Activated CD4-positive, alpha-beta memory T cell treated with anti-CD3 and anti-CD28 coated beads, Interleukin-2, amount 10 ng/mL, durations not matched to agents 7 days and 5 days (primary cell): ENCODE measurements around the gene RARRES1. TPM values are rescaled to one million over a fixed set of nuclear protein-coding genes. Genes with fewer than 3 reads are reported as not detected.

Source experiments
- CTCF ChIA-PET: fragments of 350-600 bp; sonication (Branson Sonifier 250); formaldehyde crosslinking; loops from one replicate; lab custom pipeline; 2021; ENCODE audit warnings: antibody characterized with exemption, inconsistent platforms; lab: Charles Lee
- POLR2A ChIA-PET: fragments of 350-600 bp; sonication (Branson Sonifier 250); formaldehyde crosslinking; loops from one replicate; lab custom pipeline; 2021; ENCODE audit warnings: antibody characterized with exemption; lab: Charles Lee
- DNase-seq: peaks from one replicate; pipeline ENCODE4 v3.0.0-alpha.2; 2020
- H3K27ac Mint-ChIP-seq: one replicate; pipeline ENCODE4 v1.8.0; 2021; ENCODE audit warnings: mild to moderate bottlenecking, mixed read lengths
- H3K27me3 Mint-ChIP-seq: one replicate; pipeline ENCODE4 v1.8.0; 2021; ENCODE audit warnings: mixed read lengths
- H3K36me3 Mint-ChIP-seq: one replicate; pipeline ENCODE4 v1.8.0; 2021; ENCODE audit warnings: low read depth, mixed read lengths
- H3K4me1 Mint-ChIP-seq: one replicate; pipeline ENCODE4 v1.8.0; 2021; ENCODE audit warnings: mixed read lengths
- H3K4me3 Mint-ChIP-seq: one replicate; pipeline ENCODE4 v1.8.0; 2021; ENCODE audit warnings: mild to moderate bottlenecking, mixed read lengths
- H3K9me3 Mint-ChIP-seq: one replicate; pipeline ENCODE4 v1.8.0; 2021; ENCODE audit warnings: mixed read lengths
- total RNA-seq, 2 experiments: library from RNA; stranded (reverse); gene quantifications; one replicate each; pipeline ENCODE4 v1.2.3, GENCODE V29; 2021

The RARRES1 gene
- total RNA-seq, 2 experiments from 2014 or later = not detected

DNA sequence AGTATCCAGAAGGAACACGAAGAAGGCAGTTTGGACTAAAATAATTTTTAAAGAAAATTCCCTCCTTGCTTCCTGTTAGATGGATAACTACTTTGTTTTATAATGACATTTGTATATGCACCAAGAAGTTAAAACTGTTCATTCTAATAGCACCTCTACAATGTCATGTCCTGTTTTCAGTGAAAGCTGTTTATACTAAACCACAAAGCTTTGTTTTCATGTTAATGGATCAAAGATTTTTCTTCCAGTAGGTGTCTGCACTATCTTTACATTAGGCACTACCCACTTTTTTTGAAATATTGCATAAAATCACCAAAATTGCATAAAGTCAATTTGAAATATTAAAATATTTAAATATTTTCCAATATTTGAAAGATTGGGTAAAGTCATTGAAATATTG, 10.1 kb downstream of the RARRES1 start:
- Mint-ChIP-seq H3K4me1 (peaks cover 23% of the 10 kb centered on the region), H3K9me3 (no peaks in the 10 kb centered on the region), H3K27me3 (no peaks in the 10 kb centered on the region), H3K36me3 (peaks cover 14% of the 10 kb centered on the region), H3K27ac (no peak overlapping the region), H3K4me3 (no peak overlapping the region)
- CTCF ChIA-PET = interaction anchor here (0.7 to 2.8 kb wide), 6 partner anchors 9 to 68 kb away, joined by 3 to 18 read pairs (median 3); no protein-coding TSS in a partner anchor
- POLR2A ChIA-PET = no interaction called here
- no peak for DNase-seq

DNA sequence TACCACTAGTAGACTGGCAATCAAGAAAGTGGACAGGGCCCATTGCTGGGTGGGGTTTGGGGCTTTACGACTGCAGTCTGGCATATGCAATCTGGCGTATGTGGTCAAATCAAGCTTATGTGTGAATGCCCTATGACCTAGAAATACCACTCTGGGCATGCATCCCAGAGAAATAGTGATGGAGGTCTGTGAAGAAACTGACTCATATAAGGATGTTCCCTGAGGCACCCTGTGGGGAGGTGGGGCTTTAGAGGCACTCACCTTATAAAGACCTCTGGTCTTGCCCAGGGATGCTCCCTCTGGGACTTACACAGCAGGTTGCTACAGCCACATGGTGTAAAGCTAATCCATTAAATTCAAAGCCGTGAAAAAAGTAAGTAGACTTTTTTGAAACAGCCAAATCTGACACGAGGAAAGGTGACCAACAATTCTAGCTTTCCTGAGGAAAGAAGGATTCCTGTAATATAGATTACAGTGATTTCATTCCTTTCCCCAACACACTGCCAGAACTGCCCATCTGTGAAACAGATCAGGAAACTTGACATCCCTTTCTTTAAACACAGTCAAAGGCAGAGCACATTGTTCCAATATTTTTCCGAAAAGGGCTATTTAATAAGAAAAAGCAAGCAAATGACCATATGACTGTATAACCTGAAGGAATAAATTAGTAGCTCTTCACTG, 13.6 kb downstream of the RARRES1 start:
- H3K27ac Mint-ChIP-seq = no peak overlapping the region
- POLR2A ChIA-PET = interaction anchor here (1.3 kb wide), 1 partner anchor 60 kb away, joined by 3 read pairs; no protein-coding TSS in a partner anchor
- H3K27me3 Mint-ChIP-seq = no peaks in the 10 kb centered on the region
- no peaks in the 10 kb centered on the region for H3K9me3 Mint-ChIP-seq
- no peak overlapping the region for H3K4me3 Mint-ChIP-seq
- H3K4me1 Mint-ChIP-seq = peaks cover 23% of the 10 kb centered on the region
- CTCF ChIA-PET = interaction anchor here (3.6 kb wide), 1 partner anchor 9 kb away, joined by 17 read pairs; no protein-coding TSS in a partner anchor
- H3K36me3 Mint-ChIP-seq = peaks cover 14% of the 10 kb centered on the region
- no peak for DNase-seq

- Mint-ChIP-seq H3K27ac (no peak overlapping the region), H3K27me3 (no peaks in the 10 kb centered on the region), H3K4me3 (no peak overlapping the region), H3K4me1 (peaks cover 22% of the 10 kb centered on the region), H3K9me3 (no peaks in the 10 kb centered on the region), H3K36me3 (peaks cover 11% of the 10 kb centered on the region)
- ChIA-PET CTCF (interaction anchor here (3.6 kb wide), 1 partner anchor 10 kb away, joined by 17 read pairs; no protein-coding TSS in a partner anchor), POLR2A (no interaction called here)
- no peak for DNase-seq
Measured at GRCh38 chr3:158717576-158717975, 14.7 kb downstream of the RARRES1 start.

- no peak for DNase-seq
- H3K36me3 Mint-ChIP-seq = peaks cover 17% of the 10 kb centered on the region
- H3K9me3 Mint-ChIP-seq = no peaks in the 10 kb centered on the region
- ChIA-PET POLR2A (no interaction called here), CTCF (interaction anchor here (0.5 to 1.5 kb wide), 4 partner anchors 9 to 15 kb away, joined by 3 to 5 read pairs (median 4); no protein-coding TSS in a partner anchor)
- no peak overlapping the region for H3K27ac Mint-ChIP-seq
- H3K4me1 Mint-ChIP-seq = peaks cover 15% of the 10 kb centered on the region
- no peak overlapping the region for H3K4me3 Mint-ChIP-seq
- H3K27me3 Mint-ChIP-seq = no peaks in the 10 kb centered on the region
Measured at GRCh38 chr3:158713094-158713499, 19.2 kb downstream of the RARRES1 start.

- Mint-ChIP-seq H3K36me3 (peaks cover 21% of the 10 kb centered on the region), H3K9me3 (no peaks in the 10 kb centered on the region), H3K27me3 (no peaks in the 10 kb centered on the region), H3K27ac (no peak overlapping the region), H3K4me1 (peaks cover 15% of the 10 kb centered on the region), H3K4me3 (no peak overlapping the region)
- CTCF ChIA-PET = interaction anchor here (1.5 kb wide), 2 partner anchors 14 to 15 kb away, joined by 3 to 4 read pairs; no protein-coding TSS in a partner anchor
- POLR2A ChIA-PET = no interaction called here
- DNase-seq = no peak
Measured at GRCh38 chr3:158712443-158712842, 19.8 kb downstream of the RARRES1 start.

DNA sequence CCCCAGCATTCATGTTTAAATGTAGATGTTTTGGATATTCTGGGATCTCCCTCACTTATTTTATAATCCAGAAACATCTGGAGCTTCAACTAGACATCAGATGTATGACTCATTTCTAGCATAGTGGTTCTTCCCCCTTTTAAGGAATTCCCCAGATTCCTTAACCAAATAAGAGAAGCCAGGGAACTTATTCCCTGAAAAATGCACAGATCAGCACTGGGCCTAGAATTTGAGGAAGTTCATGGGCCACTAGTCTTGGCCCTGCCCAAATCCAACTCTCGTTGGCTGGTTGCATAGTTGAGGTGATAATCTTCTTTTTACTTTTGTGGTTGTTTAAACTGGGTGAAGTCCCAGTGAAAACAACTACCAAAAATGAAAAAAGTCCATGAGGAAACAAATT, 20.4 kb downstream of the RARRES1 start:
- no peak overlapping the region for H3K4me3 Mint-ChIP-seq
- no peak overlapping the region for H3K27ac Mint-ChIP-seq
- no peaks in the 10 kb centered on the region for H3K9me3 Mint-ChIP-seq
- CTCF ChIA-PET = interaction anchor here (1.5 kb wide), 1 partner anchor 16 kb away, joined by 4 read pairs; no protein-coding TSS in a partner anchor
- peaks cover 15% of the 10 kb centered on the region for H3K4me1 Mint-ChIP-seq
- POLR2A ChIA-PET = no interaction called here
- peaks cover 21% of the 10 kb centered on the region for H3K36me3 Mint-ChIP-seq
- DNase-seq = no peak
- H3K27me3 Mint-ChIP-seq = no peaks in the 10 kb centered on the region

- H3K27ac Mint-ChIP-seq = no peak overlapping the region
- no peak overlapping the region for H3K4me3 Mint-ChIP-seq
- peaks cover 15% of the 10 kb centered on the region for H3K4me1 Mint-ChIP-seq
- peaks cover 28% of the 10 kb centered on the region for H3K36me3 Mint-ChIP-seq
- H3K27me3 Mint-ChIP-seq = no peaks in the 10 kb centered on the region
- no peaks in the 10 kb centered on the region for H3K9me3 Mint-ChIP-seq
- CTCF ChIA-PET = no interaction called here
- POLR2A ChIA-PET = no interaction called here
- no peak for DNase-seq
Measured at GRCh38 chr3:158710601-158711000, 21.7 kb downstream of the RARRES1 start.

DNA sequence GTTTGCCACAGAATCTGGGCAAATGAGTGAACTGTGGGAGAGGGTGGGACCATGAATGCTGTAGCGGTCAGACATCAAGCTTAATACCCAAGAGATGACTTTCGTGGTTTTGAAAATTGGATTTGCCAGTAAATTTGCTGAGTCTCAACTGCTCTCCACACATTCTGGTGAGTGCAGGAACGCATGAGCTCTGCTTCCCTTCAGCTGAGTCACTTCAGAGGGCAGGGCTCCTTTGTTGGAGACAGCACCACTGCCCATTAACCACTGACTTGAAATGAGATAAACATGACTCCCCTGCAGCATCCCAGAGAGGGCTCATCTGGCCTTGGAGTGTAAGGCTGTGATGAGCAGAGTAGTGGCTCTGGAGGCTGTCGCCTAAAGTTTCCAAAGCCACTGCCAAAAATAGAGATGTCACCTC, 22.6 kb downstream of the RARRES1 start:
- no peaks in the 10 kb centered on the region for H3K9me3 Mint-ChIP-seq
- no peak for DNase-seq
- no peak overlapping the region for H3K27ac Mint-ChIP-seq
- CTCF ChIA-PET = no interaction called here
- POLR2A ChIA-PET = no interaction called here
- H3K4me1 Mint-ChIP-seq = peaks cover 15% of the 10 kb centered on the region
- no peaks in the 10 kb centered on the region for H3K27me3 Mint-ChIP-seq
- H3K36me3 Mint-ChIP-seq = peaks cover 28% of the 10 kb centered on the region
- no peak overlapping the region for H3K4me3 Mint-ChIP-seq

- Mint-ChIP-seq H3K27me3 (no peaks in the 10 kb centered on the region), H3K9me3 (no peaks in the 10 kb centered on the region), H3K4me1 (no peaks in the 10 kb centered on the region), H3K36me3 (peaks cover 24% of the 10 kb centered on the region), H3K27ac (no peak overlapping the region), H3K4me3 (no peak overlapping the region)
- ChIA-PET POLR2A (no interaction called here), CTCF (interaction anchor here (1.6 to 2.2 kb wide), 2 partner anchors 9 to 24 kb away, joined by 3 to 8 read pairs; no protein-coding TSS in a partner anchor)
- no peak for DNase-seq
Measured at GRCh38 chr3:158703566-158703965, 28.7 kb downstream of the RARRES1 start.

DNA sequence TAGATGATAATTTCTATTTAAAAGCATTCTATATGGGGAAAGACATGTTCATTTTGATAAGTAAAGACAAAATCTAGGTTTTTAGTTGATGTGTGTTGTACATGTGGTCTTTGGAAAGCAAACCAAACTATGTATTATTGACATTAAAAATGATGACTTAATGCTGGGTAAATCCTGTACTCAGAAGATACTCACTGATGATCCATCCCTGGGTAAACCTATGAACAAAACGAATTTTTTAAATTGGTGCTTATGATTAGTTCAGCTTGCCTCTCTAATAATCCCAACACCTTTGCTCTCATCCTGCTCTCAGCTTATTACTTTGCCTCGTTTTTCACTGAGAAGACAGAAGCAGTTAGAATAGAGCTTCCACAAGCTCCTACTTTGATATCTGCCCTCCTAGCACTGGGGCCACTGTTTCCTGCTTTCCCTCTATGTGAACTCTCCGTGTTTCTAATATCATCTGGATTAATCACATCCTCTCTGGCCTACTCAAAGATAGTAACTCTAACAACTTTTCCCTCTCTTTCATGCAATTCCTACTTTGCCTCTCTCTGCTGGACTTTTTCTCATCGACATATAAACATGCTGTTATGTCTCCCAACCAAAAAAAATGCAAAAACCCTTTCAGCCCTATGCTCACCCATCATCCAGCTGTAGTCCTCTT, 29.3 kb downstream of the RARRES1 start:
- Mint-ChIP-seq H3K27ac (no peak overlapping the region), H3K4me1 (no peaks in the 10 kb centered on the region), H3K9me3 (no peaks in the 10 kb centered on the region), H3K36me3 (peaks cover 19% of the 10 kb centered on the region), H3K27me3 (no peaks in the 10 kb centered on the region), H3K4me3 (no peak overlapping the region)
- ChIA-PET POLR2A (no interaction called here), CTCF (interaction anchor here (1.6 to 2.2 kb wide), 2 partner anchors 9 to 24 kb away, joined by 3 to 8 read pairs; no protein-coding TSS in a partner anchor)
- DNase-seq = no peak

GRCh38 chr3:158701420-158702065, 30.7 kb downstream of the RARRES1 start:
- Mint-ChIP-seq H3K9me3 (no peaks in the 10 kb centered on the region), H3K27me3 (no peaks in the 10 kb centered on the region), H3K27ac (no peak overlapping the region), H3K4me1 (no peaks in the 10 kb centered on the region), H3K36me3 (peaks cover 15% of the 10 kb centered on the region), H3K4me3 (no peak overlapping the region)
- POLR2A ChIA-PET = no interaction called here
- DNase-seq = no peak
- CTCF ChIA-PET = interaction anchor here (1.0 to 1.4 kb wide), 2 partner anchors 42 to 57 kb away, joined by 3 to 4 read pairs; partner anchors contain the start of gene GFM1

DNA sequence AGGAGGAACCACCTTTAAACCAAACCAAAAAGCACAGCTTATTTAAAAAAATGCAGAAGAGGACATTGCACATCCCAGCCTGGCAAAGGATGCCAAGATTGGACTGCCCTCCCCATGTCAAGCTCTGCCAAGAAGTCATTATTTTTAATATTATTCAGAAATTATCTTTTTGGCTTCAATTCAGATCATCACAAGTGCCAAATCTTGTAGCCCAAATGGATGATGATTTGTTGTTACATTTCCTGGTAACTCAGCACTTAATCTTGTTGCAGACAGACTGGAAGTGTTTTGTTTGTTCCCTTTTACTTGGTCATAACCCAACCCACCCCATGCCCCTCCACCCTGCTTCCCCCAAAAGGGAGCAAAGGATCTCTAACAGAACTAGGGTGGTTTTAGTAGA, 31.7 kb downstream of the RARRES1 start:
- no peak for DNase-seq
- Mint-ChIP-seq H3K4me1 (no peaks in the 10 kb centered on the region), H3K36me3 (peaks cover 10% of the 10 kb centered on the region), H3K27ac (no peak overlapping the region), H3K27me3 (no peaks in the 10 kb centered on the region), H3K9me3 (no peaks in the 10 kb centered on the region), H3K4me3 (no peak overlapping the region)
- ChIA-PET POLR2A (no interaction called here), CTCF (interaction anchor here (1.4 kb wide), 1 partner anchor 41 kb away, joined by 3 read pairs; no protein-coding TSS in a partner anchor)
